Pancreas (tissue), 10 donors: ENCODE data around the gene CLINT1. TPM values are rescaled to one million over a fixed set of nuclear protein-coding genes. Genes with fewer than 3 reads are reported as not detected.

Experiments used
- ATAC-seq, 4 donors: fragments of 200-7000 bp; cut with Tn5 transposase; one replicate each; pipeline versions ENCODE4 v1.8.0 to v1.9.1; 2020; ENCODE audit warnings: mild to moderate bottlenecking in 4 of 4, moderate library complexity in 4 of 4
- DNase-seq, 6 donors: peaks; one replicate each; pipeline ENCODE4 v3.0.0-alpha.2; 2020
- FAIRE-seq: peaks from 2 replicates; lab custom pipeline; 2012; peaks lifted over from hg19 to GRCh38; lab: Jason Lieb, UNC
- H3K27ac ChIP-seq, 4 donors: fragments of 200-600 bp; sonication (generic); 1 replicate in 3 of 4; 2 replicates in 1 of 4; pipeline versions ENCODE4 v1.5.0 to v1.8.0; 2020
- H3K27me3 ChIP-seq, 4 donors: fragments of 200-600 bp; one replicate each; pipeline ENCODE4 v1.8.0; 2021
- H3K36me3 ChIP-seq, 3 donors: fragments of 200-600 bp; sonication (generic) in 1 of 3; one replicate each; pipeline versions ENCODE4 v1.5.0 to v1.8.0; 2020 to 2021
- H3K4me1 ChIP-seq, 3 donors: fragments of 200-600 bp; one replicate each; pipeline ENCODE4 v1.8.0; 2021
- H3K4me3 ChIP-seq, 4 donors: fragments of 200-600 bp; sonication (generic) in 2 of 4; one replicate each; pipeline versions ENCODE4 v1.5.0 to v1.8.0; 2020 to 2021
- H3K9me3 ChIP-seq, 4 donors: fragments of 200-600 bp; one replicate each; pipeline ENCODE4 v1.8.0; 2021
- CTCF ChIP-seq, 4 donors: fragments of 200-600 bp; sonication (generic) in 3 of 4; IDR thresholded peaks; one replicate each; pipeline versions ENCODE4 v1.5.0 to v1.8.0; 2021; ENCODE audit warnings: antibody characterized with exemption in 4 of 4
- WGBS, 2 donors: extraction: QIAGEN DNeasy Blood & Tissue Kit; methylation state at CpG; one replicate each; pipeline ENCODE4 v1.1.7; 2013; 5-methylcytosine and 5-hydroxymethylcytosine counted together
- intact Hi-C, 3 donors: fragments of 100-400 bp; cut with DNase I; formaldehyde crosslinking; loops; one replicate each; pipeline versions ENCODE4 v1.11.1 to v1.14.2; 2022
- polyA plus RNA-seq, 2 donors: library from polyadenylated mRNA; stranded (reverse); fragments of 200-250 nt; gene quantifications; one replicate each; pipeline ENCODE4 v1.2.3, GENCODE V29; 2013
- total RNA-seq, 6 donors: library from RNA; stranded (reverse); fragmentation: NEBNext Ultra II Directional in 4 of 6; extraction: Animal tissue kit (Norgen Biotek cat#: 25700) in 4 of 6; gene quantifications; one replicate each; pipeline versions ENCODE4 v1.2.1 to v1.2.4, GENCODE V29; 2021 to 2023
- donor health status: healthy with polysubstance abuse.
- donor health status: DM: no; HTN: no; CAD: no; lungs with moderate emphysema.
- donor health status: DM: no; HTN: no; CAD: no.
- donor health status: control.
- donor health status: control.
- donor health status: Bipolar disorder and iron deficiency.
- donor health status: DM: yes; HTN: yes; CAD: no.
- donor health status: DM: no; HTN: no; CAD: no.
- donor health status: DM: no; HTN: no; CAD: no.
- donor health status: DM: yes; HTN: yes; CAD: no.

CLINT1 gene
- total and polyA plus RNA-seq, 8 donors = 23.5 to 62.5 (median 37.9) TPM

- Histone ChIP-seq H3K36me3 (no peaks in the 10 kb centered on the region), H3K27me3 (no peaks in the 10 kb centered on the region), H3K4me1 (peaks cover 0 to 4% (median 0%) of the 10 kb centered on the region in 3 donors), H3K27ac (no peak overlapping the region), H3K9me3 (no peaks in the 10 kb centered on the region), H3K4me3 (no peak overlapping the region)
- intact Hi-C loops = no loop called here
- WGBS, 2 donors = 82 to 94% methylated on average over 6 of the region's 6 CpGs
- ATAC-seq (no peak), DNase-seq (no peak), FAIRE-seq (no peak)
- TF ChIP-seq CTCF (IDR thresholded peaks at IDR 0.05) = no peak
Measured at GRCh38 chr5:157735991-157736390, 123.0 kb downstream of the CLINT1 start.

Other genes with a start within 250 kb of the CLINT1 start
- not detected for gene SOX30, start 206.7 kb downstream of the CLINT1 start, total RNA-seq
- gene SOX30, start 206.7 kb downstream of the CLINT1 start, polyA plus RNA-seq = under 1 TPM in 1 of 2 donors, not detected in 1; 0.05 TPM
- gene C5orf52, start 187.6 kb downstream of the CLINT1 start, total RNA-seq = not detected
- not detected for gene C5orf52, start 187.6 kb downstream of the CLINT1 start, polyA plus RNA-seq
- 10 to 100 TPM in 1 of 6 donors, 1 to 10 TPM in 5; 6.8 to 10.8 (median 9.1) TPM for gene THG1L, start 127.7 kb downstream of the CLINT1 start, total RNA-seq
- gene THG1L, start 127.7 kb downstream of the CLINT1 start, polyA plus RNA-seq = 1 to 10 TPM; 5.7 to 6.0 TPM
- gene LSM11, start 115.4 kb downstream of the CLINT1 start, total RNA-seq = 1 to 10 TPM; 1.5 to 2.7 (median 1.6) TPM
- 1 to 10 TPM in 1 of 2 donors, under 1 TPM in 1; 0.57 to 1.2 TPM for gene LSM11, start 115.4 kb downstream of the CLINT1 start, polyA plus RNA-seq